GM12864 (cell line): ENCODE results near the gene FAM20C.
A peak's percentile ranks its signal among the peaks of the same experiment; 100 is the strongest.
"Not testable (repeated sequence)": the region's sequence is repeated elsewhere in the genome, so short reads cannot be mapped to it uniquely, and the experiment has no call there.

Experiments
- DNase-seq: peaks from one replicate; pipeline ENCODE4 v3.0.0-alpha.2; 2011; ENCODE audit warnings: low read depth
- H3K4me3 ChIP-seq: 2 replicates; pipeline ENCODE4 v1.5.1; 2011; ENCODE audit warnings: mild to moderate bottlenecking, low read depth, low read length, control low read depth
- CTCF ChIP-seq: IDR thresholded peaks from 2 replicates; pipeline ENCODE4 v1.5.1; 2011; ENCODE audit warnings: low read depth, mild to moderate bottlenecking, moderate library complexity, low read length, control low read depth, inconsistent platforms; ENCODE audit errors: missing control alignments

The FAM20C gene

GRCh38 chr7:260441-261281 is 68.3 kb downstream of the FAM20C start:
- TF ChIP-seq CTCF = no peak
- no peak overlapping the region for H3K4me3 ChIP-seq
- no peak for DNase-seq

DNA sequence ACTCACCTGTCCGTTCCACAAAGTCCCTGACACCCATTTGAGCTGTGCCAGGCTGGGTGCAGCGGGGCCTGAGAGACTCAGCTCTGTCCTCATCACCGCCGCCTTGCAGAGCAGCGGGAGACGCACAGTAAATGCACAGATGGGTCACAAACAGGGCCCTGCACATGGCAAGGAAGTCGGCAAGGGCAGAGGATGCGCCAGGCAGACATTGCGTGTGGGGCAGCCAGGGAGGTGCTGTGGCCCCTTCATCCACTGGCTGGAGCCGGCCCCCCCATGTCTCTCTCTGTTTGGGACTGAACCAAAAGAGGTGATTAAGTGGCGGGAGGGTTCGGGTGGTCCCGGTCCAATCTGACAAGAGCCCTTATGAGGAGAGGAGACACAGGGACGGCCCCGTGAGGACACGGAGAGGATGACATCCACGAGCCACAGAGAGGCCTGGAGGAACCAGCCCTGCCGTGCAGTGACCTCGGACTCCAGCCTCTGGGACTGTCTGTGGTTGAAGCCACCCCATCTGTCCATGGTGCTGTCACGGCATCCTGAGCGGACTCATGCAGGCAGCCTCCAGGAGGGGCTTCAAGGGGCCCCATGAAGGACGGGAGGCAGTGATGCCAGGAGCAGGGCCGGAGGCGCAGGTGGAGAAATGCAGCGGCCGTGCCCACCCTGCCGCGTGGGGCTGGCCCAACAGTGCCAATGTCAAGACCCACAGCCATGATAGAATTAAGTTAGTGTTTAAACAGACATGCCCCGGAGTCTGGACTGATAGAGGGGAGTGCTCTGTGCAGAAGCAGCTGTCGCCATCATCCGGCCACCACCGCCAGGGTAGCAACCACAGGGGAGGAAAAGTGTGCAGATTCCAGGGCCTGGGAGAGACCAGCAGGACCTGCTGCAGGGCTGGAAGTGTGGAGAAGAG is 69.2 kb downstream of the FAM20C start:
- no peak for DNase-seq
- no peak for TF ChIP-seq CTCF
- no peak overlapping the region for H3K4me3 ChIP-seq

DNA sequence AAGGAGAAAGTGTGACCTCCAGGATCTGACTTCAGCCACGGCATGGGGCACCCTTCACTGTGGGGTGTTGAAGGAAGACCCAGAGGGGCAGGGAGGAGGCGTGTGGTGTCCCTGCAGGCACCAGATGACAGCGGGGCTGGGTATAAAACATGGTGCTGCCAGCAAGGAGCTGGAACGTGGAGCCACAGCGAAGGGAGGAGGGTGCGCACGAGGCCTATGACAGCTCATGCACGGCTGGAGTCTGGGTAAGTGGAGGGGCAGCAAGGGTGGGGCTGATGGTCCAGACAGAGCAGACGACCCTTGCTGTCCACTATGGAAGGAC is 69.8 kb downstream of the FAM20C start:
- no peak for TF ChIP-seq CTCF
- H3K4me3 ChIP-seq = no peak overlapping the region
- no peak for DNase-seq

DNA sequence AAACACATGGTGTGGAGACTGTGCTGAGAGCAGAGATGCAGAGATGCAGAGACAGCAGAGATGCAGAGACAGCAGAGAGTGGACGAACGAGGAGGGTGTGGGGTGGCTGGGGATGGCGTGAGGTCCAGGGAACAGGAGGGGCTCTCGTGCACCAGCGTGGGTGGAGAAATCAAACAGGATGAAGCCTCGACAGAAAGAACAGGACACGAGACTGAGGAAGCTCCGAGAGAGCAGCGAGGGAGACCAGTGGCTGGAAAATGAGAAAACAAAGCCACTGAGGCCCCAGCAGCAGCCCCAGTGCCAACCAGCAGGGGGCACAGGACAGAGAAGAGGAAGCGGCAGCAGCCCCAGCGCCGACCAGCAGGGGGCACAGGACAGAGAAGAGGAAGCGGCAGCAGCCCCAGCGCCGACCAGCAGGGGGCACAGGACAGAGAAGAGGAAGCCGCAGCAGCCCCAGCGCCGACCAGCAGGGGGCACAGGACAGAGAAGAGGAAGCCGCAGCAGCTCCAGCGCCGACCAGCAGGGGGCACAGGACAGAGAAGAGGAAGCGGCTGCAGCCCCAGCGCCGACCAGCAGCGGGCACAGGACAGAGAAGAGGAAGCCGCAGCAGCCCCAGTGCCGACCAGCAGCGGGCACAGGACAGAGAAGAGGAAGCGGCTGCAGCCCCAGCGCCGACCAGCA is 70.4 kb downstream of the FAM20C start:
- DNase-seq, H3K4me3 ChIP-seq: not testable (repeated sequence)
- TF ChIP-seq CTCF = peak; percentile 25

DNA sequence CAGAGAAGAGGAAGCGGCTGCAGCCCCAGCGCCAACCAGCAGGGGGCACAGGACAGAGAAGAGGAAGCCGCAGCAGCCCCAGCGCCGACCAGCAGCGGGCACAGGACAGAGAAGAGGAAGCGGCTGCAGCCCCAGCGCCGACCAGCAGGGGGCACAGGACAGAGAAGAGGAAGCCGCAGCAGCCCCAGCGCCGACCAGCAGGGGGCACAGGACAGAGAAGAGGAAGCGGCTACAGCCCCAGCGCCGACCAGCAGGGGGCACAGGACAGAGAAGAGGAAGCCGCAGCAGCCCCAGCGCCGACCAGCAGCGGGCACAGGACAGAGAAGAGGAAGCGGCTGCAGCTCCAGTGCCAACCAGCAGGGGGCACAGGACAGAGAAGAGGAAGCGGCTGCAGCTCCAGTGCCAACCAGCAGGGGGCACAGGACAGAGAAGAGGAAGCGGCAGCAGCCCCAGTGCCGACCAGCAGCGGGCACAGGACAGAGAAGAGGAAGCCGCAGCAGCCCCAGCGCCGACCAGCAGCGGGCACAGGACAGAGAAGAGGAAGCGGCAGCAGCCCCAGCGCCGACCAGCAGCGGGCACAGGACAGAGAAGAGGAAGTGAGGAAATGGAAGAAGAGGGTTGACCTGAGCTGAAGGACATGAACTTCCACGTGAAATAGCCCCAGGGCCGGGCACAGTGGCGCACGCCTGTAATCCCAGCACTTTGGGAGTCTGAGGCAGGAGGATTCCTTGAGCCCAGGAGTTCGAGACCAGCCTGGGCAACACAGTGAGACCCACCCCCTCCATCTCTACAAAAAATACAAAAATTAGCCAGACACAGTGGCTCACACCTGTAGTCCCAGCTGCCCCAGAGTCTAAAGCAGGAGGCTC is 71.3 kb downstream of the FAM20C start:
- DNase-seq, H3K4me3 ChIP-seq: not testable (repeated sequence)
- peak; percentile 32 for TF ChIP-seq CTCF

- no peak overlapping the region for H3K4me3 ChIP-seq
- DNase-seq = no peak
- TF ChIP-seq CTCF = no peak
Observed at GRCh38 chr7:264541-265191, 72.3 kb downstream of the FAM20C start.
